Subcutaneous adipose tissue (tissue), 4 donors: ENCODE measurements around the gene EEF1A2. TPM values are rescaled to one million over a fixed set of nuclear protein-coding genes. Genes with fewer than 3 reads are reported as not detected.

Experiments
- total RNA-seq, 4 donors: library from RNA; depleted of rRNA; stranded (reverse); fragments of >200 nt; gene quantifications; one replicate each; pipeline ENCODE4 v1.1.0, GENCODE V29; 2016
- TF ChIP-seq, protein P1 (sequence below): fragments of 450-650 bp; IDR thresholded peaks from one replicate; pipeline ENCODE4 v1.5.1; 2016; ENCODE audit warnings: low read depth, mild to moderate bottlenecking, control low read depth, antibody characterized with exemption, moderate library complexity

The EEF1A2 gene
- total RNA-seq, 4 donors from 2014 or later = not detected

DNA sequence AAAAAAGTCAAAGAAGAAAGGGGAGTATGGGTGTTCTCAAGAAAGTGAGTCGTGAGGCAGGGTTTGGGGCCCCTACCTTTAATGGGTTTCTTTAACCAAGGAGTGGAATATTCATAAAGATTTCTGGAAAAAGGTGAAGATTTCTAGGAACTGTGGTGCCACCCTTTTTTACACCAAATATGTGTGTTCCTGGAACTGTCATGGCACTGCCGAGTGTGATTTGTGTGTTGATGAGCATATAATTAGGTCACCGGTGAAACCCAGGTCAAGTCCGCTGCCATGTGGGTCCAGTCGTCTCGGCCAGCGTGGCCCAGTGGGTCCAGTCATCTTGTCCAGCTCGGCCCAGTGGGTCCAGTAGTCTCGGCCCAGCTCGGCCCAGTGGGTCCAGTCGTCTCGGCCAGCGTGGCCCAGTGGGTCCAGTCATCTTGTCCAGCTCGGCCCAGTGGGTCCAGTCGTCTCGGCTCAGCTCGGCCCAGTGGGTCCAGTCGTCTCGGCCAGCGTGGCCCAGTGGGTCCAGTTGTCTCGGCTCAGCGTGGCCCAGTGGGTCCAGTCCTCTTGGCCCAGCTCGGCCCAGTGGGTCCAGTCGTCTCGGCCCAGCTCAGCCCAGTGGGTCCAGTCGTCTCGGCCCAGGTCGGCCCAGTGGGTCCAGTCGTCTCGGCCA, 8.3 kb upstream of the EEF1A2 start:
- TF ChIP-seq, protein P1, sequence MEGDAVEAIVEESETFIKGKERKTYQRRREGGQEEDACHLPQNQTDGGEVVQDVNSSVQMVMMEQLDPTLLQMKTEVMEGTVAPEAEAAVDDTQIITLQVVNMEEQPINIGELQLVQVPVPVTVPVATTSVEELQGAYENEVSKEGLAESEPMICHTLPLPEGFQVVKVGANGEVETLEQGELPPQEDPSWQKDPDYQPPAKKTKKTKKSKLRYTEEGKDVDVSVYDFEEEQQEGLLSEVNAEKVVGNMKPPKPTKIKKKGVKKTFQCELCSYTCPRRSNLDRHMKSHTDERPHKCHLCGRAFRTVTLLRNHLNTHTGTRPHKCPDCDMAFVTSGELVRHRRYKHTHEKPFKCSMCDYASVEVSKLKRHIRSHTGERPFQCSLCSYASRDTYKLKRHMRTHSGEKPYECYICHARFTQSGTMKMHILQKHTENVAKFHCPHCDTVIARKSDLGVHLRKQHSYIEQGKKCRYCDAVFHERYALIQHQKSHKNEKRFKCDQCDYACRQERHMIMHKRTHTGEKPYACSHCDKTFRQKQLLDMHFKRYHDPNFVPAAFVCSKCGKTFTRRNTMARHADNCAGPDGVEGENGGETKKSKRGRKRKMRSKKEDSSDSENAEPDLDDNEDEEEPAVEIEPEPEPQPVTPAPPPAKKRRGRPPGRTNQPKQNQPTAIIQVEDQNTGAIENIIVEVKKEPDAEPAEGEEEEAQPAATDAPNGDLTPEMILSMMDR = no peak

DNA sequence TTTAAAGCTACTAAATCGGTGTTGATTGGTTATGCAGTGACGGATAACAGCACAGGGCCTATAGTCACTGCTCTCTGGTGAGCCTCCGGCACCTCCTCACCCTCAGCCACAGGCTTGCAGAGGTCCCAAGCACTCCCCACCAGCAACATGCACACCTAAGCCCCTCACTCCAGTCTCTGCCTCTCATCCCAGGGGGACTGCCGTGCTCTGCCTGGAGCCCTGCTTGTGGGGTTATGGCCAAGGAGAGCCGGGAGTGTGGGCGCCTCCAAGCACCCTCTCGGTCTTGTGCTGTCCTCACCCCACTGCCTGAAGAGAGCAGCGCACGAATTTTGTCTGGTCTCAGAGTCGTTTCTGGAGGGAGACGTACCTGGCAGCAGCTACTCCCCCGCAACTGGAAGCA, 6.8 kb upstream of the EEF1A2 start:
- TF ChIP-seq, protein P1 = no peak

DNA sequence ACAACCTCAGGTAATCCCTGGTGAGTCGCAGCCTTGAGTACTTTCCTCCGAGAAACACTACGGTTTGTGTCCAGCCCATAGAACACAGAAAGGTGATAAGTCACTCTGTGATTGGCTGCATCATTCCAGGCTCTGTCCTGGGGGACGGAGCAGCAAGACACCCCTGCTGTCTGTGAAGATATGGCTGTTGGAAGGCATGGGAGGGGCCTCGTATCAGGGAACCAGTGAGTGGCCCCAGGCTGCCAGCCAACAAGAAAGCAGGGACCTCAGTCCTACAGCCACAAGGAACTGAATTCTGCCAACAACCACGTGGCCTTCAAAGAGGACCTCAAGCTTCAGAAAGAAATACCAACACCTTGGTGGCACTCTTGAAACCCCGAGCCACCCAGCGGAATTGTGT, 6.4 kb upstream of the EEF1A2 start:
- TF ChIP-seq, protein P1 = no peak

DNA sequence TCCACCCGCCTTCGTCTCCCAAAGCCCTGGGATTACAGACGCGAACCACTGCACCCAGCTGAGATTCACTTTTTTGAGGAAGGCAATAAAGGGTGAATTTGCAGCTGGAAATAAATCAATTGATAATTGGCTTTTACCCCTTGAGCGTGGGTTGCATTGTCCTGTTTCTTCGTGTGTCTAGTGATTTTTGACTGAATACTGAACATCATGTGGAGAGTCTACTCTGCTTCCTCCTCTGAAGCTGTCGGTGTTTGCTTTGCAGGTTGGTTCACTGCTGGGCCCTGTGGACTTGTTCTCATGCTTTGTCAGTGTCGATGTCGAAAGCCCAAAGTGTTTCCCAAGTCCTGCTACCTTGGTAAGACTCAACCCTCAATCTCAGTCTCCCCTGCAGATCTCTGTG, 5.8 kb upstream of the EEF1A2 start:
- TF ChIP-seq, protein P1 = no peak

DNA sequence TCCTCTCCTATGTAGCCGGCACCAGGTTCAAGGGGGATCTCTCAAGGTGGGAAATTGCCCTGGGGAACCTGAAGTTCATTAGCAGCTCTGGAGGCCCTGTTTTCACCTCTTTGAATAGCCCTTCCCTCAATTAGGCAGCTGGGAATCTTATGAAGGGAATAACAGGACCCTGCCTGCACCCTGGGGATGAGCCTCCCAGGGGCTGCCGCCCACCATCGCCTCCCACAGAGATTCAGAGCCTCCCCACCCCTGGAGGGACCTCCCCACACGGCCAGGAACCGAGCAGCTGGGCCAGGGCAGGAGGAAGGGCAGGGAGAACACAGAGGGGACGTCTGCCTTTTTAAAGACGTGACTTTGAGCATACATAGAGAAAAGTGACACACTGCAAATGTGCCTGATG, 4.6 kb upstream of the EEF1A2 start:
- TF ChIP-seq, protein P1 = no peak

DNA sequence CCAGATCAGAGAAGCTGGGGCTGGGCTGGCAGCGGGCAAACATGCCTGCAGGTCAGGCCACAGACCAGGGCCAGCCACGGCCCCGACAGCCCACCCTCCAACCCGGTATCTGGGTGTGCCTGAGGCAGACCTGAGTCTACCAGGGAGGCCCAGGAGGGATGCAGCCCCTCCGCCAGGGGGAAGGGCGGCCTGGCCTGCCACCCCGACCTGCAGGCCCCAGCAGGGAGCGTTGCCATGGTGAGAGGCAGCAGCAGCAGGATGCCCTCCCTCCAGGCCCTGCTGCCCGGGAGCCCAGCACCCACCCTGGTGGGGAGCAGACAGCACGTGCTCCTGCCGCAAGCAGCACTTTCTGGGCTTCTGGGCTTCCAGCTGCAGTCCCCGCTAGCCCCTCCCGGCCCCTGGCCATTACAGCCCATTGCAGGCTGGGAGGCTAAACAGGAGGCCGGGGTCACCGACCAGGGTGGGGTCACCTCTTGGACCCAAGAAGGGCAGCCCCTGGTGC, 3.8 kb upstream of the EEF1A2 start:
- TF ChIP-seq, protein P1 = no peak

DNA sequence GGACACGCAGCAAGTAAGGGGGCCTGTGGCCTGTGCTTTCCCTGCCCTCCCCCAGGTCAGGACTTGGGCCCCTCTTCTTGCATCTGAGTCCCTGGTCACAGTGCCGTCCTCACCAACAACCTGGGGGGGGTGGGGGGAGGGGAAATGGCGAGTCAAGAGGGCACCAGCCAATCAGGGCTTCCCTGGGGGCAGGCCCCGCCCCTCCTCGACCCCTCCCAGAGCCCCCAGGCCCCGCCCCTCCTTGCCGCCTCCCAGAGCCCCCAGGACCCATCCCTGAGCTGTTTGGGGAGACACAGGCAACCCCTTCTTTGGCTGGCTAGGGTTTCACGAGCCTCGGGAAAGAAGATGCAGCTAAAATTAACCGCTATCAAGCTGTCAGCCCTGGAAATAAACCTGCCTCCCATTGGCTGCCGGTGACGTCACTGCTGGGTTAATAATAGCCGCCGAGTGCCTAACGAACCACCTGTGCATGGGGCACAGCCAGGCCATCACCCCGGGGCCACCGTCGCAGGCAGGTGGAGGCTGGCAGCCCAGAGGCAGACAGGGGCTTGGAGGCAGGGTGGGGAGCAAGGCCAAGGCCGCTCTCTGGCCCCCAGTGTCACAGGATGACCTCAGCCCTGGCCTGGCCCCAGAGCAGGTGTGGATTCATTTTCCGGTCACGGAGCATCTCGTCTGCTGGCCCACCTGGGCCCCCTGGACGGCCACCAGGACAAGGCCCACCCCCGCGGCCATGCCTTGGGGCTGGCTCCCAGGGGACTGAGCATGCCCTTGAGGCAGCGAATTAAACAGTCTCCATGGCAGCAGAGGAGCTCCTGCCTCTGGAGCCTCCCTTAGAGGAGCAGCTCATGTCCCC, 3.2 kb upstream of the EEF1A2 start:
- TF ChIP-seq, protein P1 = no peak
